Measurements from ENCODE around the gene VWC2L.

The VWC2L gene

GRCh38 chr2:214489181-214489580 is 78.3 kb downstream of the VWC2L start:
- intact Hi-C loops (cut with micrococcal nuclease), result no loop called here
- no peak overlapping the region for H3K27ac Mint-ChIP-seq
- no peak overlapping the region for H3K4me3 Mint-ChIP-seq
- no peaks in the 10 kb centered on the region for H3K36me3 Mint-ChIP-seq (ENCODE audit: low read depth)
- no peaks in the 10 kb centered on the region for H3K27me3 Mint-ChIP-seq
- peaks cover 11% of the 10 kb centered on the region for H3K9me3 Mint-ChIP-seq
- H3K4me1 Mint-ChIP-seq (ENCODE audit: low read depth), result no peaks in the 10 kb centered on the region

GRCh38 chr2:214489702-214490101 is 78.8 kb downstream of the VWC2L start:
- no peaks in the 10 kb centered on the region for H3K4me1 Mint-ChIP-seq (ENCODE audit: low read depth)
- H3K36me3 Mint-ChIP-seq (ENCODE audit: low read depth), result no peaks in the 10 kb centered on the region
- intact Hi-C loops (cut with micrococcal nuclease), result no loop called here

GRCh38 chr2:214492152-214492551 is 81.3 kb downstream of the VWC2L start:
- Mint-ChIP-seq H3K4me1 (ENCODE audit: low read depth) (no peaks in the 10 kb centered on the region), H3K36me3 (ENCODE audit: low read depth) (no peaks in the 10 kb centered on the region), H3K4me3 (no peak overlapping the region), H3K27ac (no peak overlapping the region), H3K27me3 (no peaks in the 10 kb centered on the region), H3K9me3 (peaks cover 11% of the 10 kb centered on the region)
- intact Hi-C loops (cut with micrococcal nuclease), result no loop called here

More at GRCh38 chr2:214489702-214490101, 78.8 kb downstream of the VWC2L start:
- Mint-ChIP-seq H3K9me3 (peaks cover 11% of the 10 kb centered on the region), H3K27me3 (no peaks in the 10 kb centered on the region), H3K4me3 (no peak overlapping the region), H3K27ac (no peak overlapping the region)

- intact Hi-C loops (cut with micrococcal nuclease), result no loop called here
- no peak overlapping the region for H3K27ac Mint-ChIP-seq
- H3K4me1 Mint-ChIP-seq (ENCODE audit: low read depth), result no peaks in the 10 kb centered on the region
- H3K27me3 Mint-ChIP-seq, result no peaks in the 10 kb centered on the region
- peaks cover 11% of the 10 kb centered on the region for H3K9me3 Mint-ChIP-seq
- H3K4me3 Mint-ChIP-seq, result no peak overlapping the region
- H3K36me3 Mint-ChIP-seq (ENCODE audit: low read depth), result no peaks in the 10 kb centered on the region
Measured at GRCh38 chr2:214492608-214493007, 81.8 kb downstream of the VWC2L start.

- Mint-ChIP-seq H3K36me3 (ENCODE audit: low read depth) (no peaks in the 10 kb centered on the region), H3K4me1 (ENCODE audit: low read depth) (no peaks in the 10 kb centered on the region), H3K27ac (no peak overlapping the region), H3K27me3 (no peaks in the 10 kb centered on the region), H3K4me3 (no peak overlapping the region), H3K9me3 (no peaks in the 10 kb centered on the region)
- intact Hi-C loops (cut with micrococcal nuclease), result no loop called here
Measured at GRCh38 chr2:214497489-214497888, 86.6 kb downstream of the VWC2L start.

- no peak overlapping the region for H3K4me3 Mint-ChIP-seq
- H3K4me1 Mint-ChIP-seq (ENCODE audit: low read depth), result no peaks in the 10 kb centered on the region
- H3K27me3 Mint-ChIP-seq, result no peaks in the 10 kb centered on the region
- H3K36me3 Mint-ChIP-seq (ENCODE audit: low read depth), result no peaks in the 10 kb centered on the region
- intact Hi-C loops (cut with micrococcal nuclease), result no loop called here
- no peaks in the 10 kb centered on the region for H3K9me3 Mint-ChIP-seq
- no peak overlapping the region for H3K27ac Mint-ChIP-seq
Measured at GRCh38 chr2:214503568-214503967, 92.7 kb downstream of the VWC2L start.

- no peaks in the 10 kb centered on the region for H3K36me3 Mint-ChIP-seq (ENCODE audit: low read depth)
- no peaks in the 10 kb centered on the region for H3K27me3 Mint-ChIP-seq
- no peaks in the 10 kb centered on the region for H3K4me1 Mint-ChIP-seq (ENCODE audit: low read depth)
- no peak overlapping the region for H3K4me3 Mint-ChIP-seq
- no peak overlapping the region for H3K27ac Mint-ChIP-seq
- intact Hi-C loops (cut with micrococcal nuclease), result no loop called here
- H3K9me3 Mint-ChIP-seq, result no peaks in the 10 kb centered on the region
Measured at GRCh38 chr2:214504599-214505376, 93.9 kb downstream of the VWC2L start.

GRCh38 chr2:214507032-214507431 is 96.2 kb downstream of the VWC2L start:
- Mint-ChIP-seq H3K27ac (no peak overlapping the region), H3K4me3 (no peak overlapping the region), H3K27me3 (no peaks in the 10 kb centered on the region), H3K36me3 (ENCODE audit: low read depth) (no peaks in the 10 kb centered on the region), H3K9me3 (no peaks in the 10 kb centered on the region), H3K4me1 (ENCODE audit: low read depth) (no peaks in the 10 kb centered on the region)
- intact Hi-C loops (cut with micrococcal nuclease), result no loop called here

- Mint-ChIP-seq H3K4me1 (ENCODE audit: low read depth) (no peaks in the 10 kb centered on the region), H3K4me3 (no peak overlapping the region), H3K27me3 (no peaks in the 10 kb centered on the region), H3K9me3 (peaks cover 13% of the 10 kb centered on the region), H3K27ac (no peak overlapping the region), H3K36me3 (ENCODE audit: low read depth) (no peaks in the 10 kb centered on the region)
- intact Hi-C loops (cut with micrococcal nuclease), result no loop called here
Measured at GRCh38 chr2:214514704-214515103, 103.8 kb downstream of the VWC2L start.

GRCh38 chr2:214515111-214515510 is 104.3 kb downstream of the VWC2L start:
- H3K9me3 Mint-ChIP-seq, result peaks cover 13% of the 10 kb centered on the region
- no peak overlapping the region for H3K4me3 Mint-ChIP-seq
- intact Hi-C loops (cut with micrococcal nuclease), result no loop called here
- H3K27me3 Mint-ChIP-seq, result no peaks in the 10 kb centered on the region
- no peaks in the 10 kb centered on the region for H3K4me1 Mint-ChIP-seq (ENCODE audit: low read depth)
- no peaks in the 10 kb centered on the region for H3K36me3 Mint-ChIP-seq (ENCODE audit: low read depth)
- no peak overlapping the region for H3K27ac Mint-ChIP-seq

- Mint-ChIP-seq H3K36me3 (ENCODE audit: low read depth) (no peaks in the 10 kb centered on the region), H3K4me1 (ENCODE audit: low read depth) (no peaks in the 10 kb centered on the region), H3K4me3 (no peak overlapping the region), H3K27ac (no peak overlapping the region), H3K27me3 (no peaks in the 10 kb centered on the region), H3K9me3 (peaks cover 13% of the 10 kb centered on the region)
- intact Hi-C loops (cut with micrococcal nuclease), result no loop called here
Measured at GRCh38 chr2:214519258-214519818, 108.5 kb downstream of the VWC2L start.

GRCh38 chr2:214529021-214529420 is 118.2 kb downstream of the VWC2L start:
- Mint-ChIP-seq H3K4me3 (no peak overlapping the region), H3K27me3 (no peaks in the 10 kb centered on the region), H3K9me3 (peaks cover 6% of the 10 kb centered on the region), H3K4me1 (ENCODE audit: low read depth) (no peaks in the 10 kb centered on the region), H3K36me3 (ENCODE audit: low read depth) (no peaks in the 10 kb centered on the region), H3K27ac (no peak overlapping the region)
- intact Hi-C loops (cut with micrococcal nuclease), result no loop called here

- no peaks in the 10 kb centered on the region for H3K27me3 Mint-ChIP-seq
- intact Hi-C loops (cut with micrococcal nuclease), result no loop called here
- H3K36me3 Mint-ChIP-seq (ENCODE audit: low read depth), result no peaks in the 10 kb centered on the region
- no peak overlapping the region for H3K4me3 Mint-ChIP-seq
- H3K9me3 Mint-ChIP-seq, result peaks cover 6% of the 10 kb centered on the region
- no peak overlapping the region for H3K27ac Mint-ChIP-seq
- H3K4me1 Mint-ChIP-seq (ENCODE audit: low read depth), result no peaks in the 10 kb centered on the region
Measured at GRCh38 chr2:214529514-214529913, 118.7 kb downstream of the VWC2L start.

- Mint-ChIP-seq H3K4me1 (ENCODE audit: low read depth) (no peaks in the 10 kb centered on the region), H3K27ac (no peak overlapping the region), H3K36me3 (ENCODE audit: low read depth) (no peaks in the 10 kb centered on the region), H3K4me3 (no peak overlapping the region), H3K9me3 (peaks cover 4% of the 10 kb centered on the region), H3K27me3 (no peaks in the 10 kb centered on the region)
- intact Hi-C loops (cut with micrococcal nuclease), result no loop called here
Measured at GRCh38 chr2:214533541-214533940, 122.7 kb downstream of the VWC2L start.

- Mint-ChIP-seq H3K27me3 (no peaks in the 10 kb centered on the region), H3K36me3 (ENCODE audit: low read depth) (no peaks in the 10 kb centered on the region), H3K4me1 (ENCODE audit: low read depth) (no peaks in the 10 kb centered on the region), H3K27ac (no peak overlapping the region), H3K4me3 (no peak overlapping the region), H3K9me3 (no peaks in the 10 kb centered on the region)
- intact Hi-C loops (cut with micrococcal nuclease), result no loop called here
Measured at GRCh38 chr2:214536625-214537024, 125.8 kb downstream of the VWC2L start.

Measured in dendritic cell treated with granulocyte-macrophage colony-stimulating factor and Interleukin-4, amounts not matched to agents 40 ng/mL and 50 ng/mL, for 4 days (primary cell).